K562 (cell line): ENCODE measurements around the gene CMTM4. TPM values are rescaled to one million over a fixed set of nuclear protein-coding genes. Genes with fewer than 3 reads are reported as not detected.

Experiments used
- ATF1 ChIP-seq, 2 experiments: fragments of 450-650 bp in 1 of 2; IDR thresholded peaks; 2 replicates each; pipeline ENCODE4 v1.6.1; 2016; ENCODE audit warnings: missing compliant biosample characterization in 1 of 2, missing genetic modification characterization in 1 of 2
- CHD2 ChIP-seq: IDR thresholded peaks from 2 replicates; pipeline ENCODE4 v1.6.1; 2011; ENCODE audit warnings: low read depth, low read length
- CHD4 ChIP-seq: fragments of 200-600 bp; sonication (generic); IDR thresholded peaks from 3 replicates; pipeline ENCODE4 v1.6.1; 2012; ENCODE audit warnings: low read depth, mild to moderate bottlenecking, mixed read lengths, low read length, inconsistent platforms; ENCODE audit not compliant: insufficient read depth, insufficient replicate concordance, poor library complexity, severe bottlenecking
- CREB5 ChIP-seq: fragments of 250-450 bp; sonication (Bioruptor Pico); IDR thresholded peaks from 2 replicates; pipeline ENCODE4 v1.5.0; 2020; ENCODE audit warnings: mild to moderate bottlenecking
- FOSL1 ChIP-seq: fragments of 200-800 bp; sonication (Bioruptor generic); conservative IDR thresholded peaks from 2 replicates; pipeline ENCODE4 v1.6.1; 2016; ENCODE audit warnings: missing genetic modification characterization, missing compliant biosample characterization
- FOXP4 ChIP-seq: sonication (generic); formaldehyde crosslinking; IDR thresholded peaks from 2 replicates; pipeline ENCODE4 v1.8.0; 2022; ENCODE audit warnings: mild to moderate bottlenecking, missing genetic modification reagents, borderline replicate concordance
- KLF13 ChIP-seq: fragments of 450-650 bp; IDR thresholded peaks from 2 replicates; pipeline ENCODE4 v1.6.1; 2016; ENCODE audit warnings: missing genetic modification characterization, low read depth, mild to moderate bottlenecking, missing compliant biosample characterization, moderate library complexity, borderline replicate concordance
- MITF ChIP-seq: IDR thresholded peaks from 2 replicates; pipeline ENCODE4 v1.6.1; 2014; ENCODE audit warnings: antibody characterized with exemption
- NCOA2 ChIP-seq, 2 experiments: fragments of 450-650 bp; IDR thresholded peaks; 2 replicates each; pipeline ENCODE4 v1.6.1; 2018; ENCODE audit warnings: mild to moderate bottlenecking in 2 of 2, moderate library complexity in 1 of 2; ENCODE audit not compliant: partially characterized antibody in 2 of 2
- NELFE ChIP-seq: IDR thresholded peaks from 2 replicates; pipeline ENCODE4 v1.6.1; 2011; ENCODE audit warnings: mild to moderate bottlenecking; ENCODE audit not compliant: insufficient read depth, insufficient read length
- PML ChIP-seq: IDR thresholded peaks from 2 replicates; pipeline ENCODE4 v1.6.1; 2012; ENCODE audit warnings: low read length, inconsistent platforms
- PTRF ChIP-seq: fragments of 450-650 bp; IDR thresholded peaks from 2 replicates; pipeline ENCODE4 v1.6.1; 2016; ENCODE audit warnings: mild to moderate bottlenecking, missing genetic modification characterization, missing compliant biosample characterization
- RBM15 ChIP-seq: fragments of 200-400 bp; formaldehyde crosslinking; IDR thresholded peaks from 2 replicates; pipeline ENCODE4 v1.6.1; 2018; ENCODE audit warnings: mild to moderate bottlenecking, low read length, moderate library complexity; ENCODE audit not compliant: insufficient read depth
- TAF9B ChIP-seq: fragments of 450-650 bp; IDR thresholded peaks from 2 replicates; pipeline ENCODE4 v1.6.1; 2018; ENCODE audit warnings: mild to moderate bottlenecking; ENCODE audit not compliant: partially characterized antibody
- ZBTB49 ChIP-seq: sonication (generic); formaldehyde crosslinking; IDR thresholded peaks from 2 replicates; pipeline ENCODE4 v1.8.0; 2022; ENCODE audit warnings: missing genetic modification reagents, mild to moderate bottlenecking, borderline replicate concordance
- ZNF134 ChIP-seq: fragments of 250-450 bp; sonication (Bioruptor Pico); conservative IDR thresholded peaks from 2 replicates; pipeline ENCODE4 v1.4.0; 2020
- ZNF232 ChIP-seq: sonication (generic); formaldehyde crosslinking; IDR thresholded peaks from 2 replicates; pipeline ENCODE4 v1.8.0; 2022; ENCODE audit warnings: mild to moderate bottlenecking, missing genetic modification reagents
- ZNF282 ChIP-seq: sonication (generic); formaldehyde crosslinking; IDR thresholded peaks from 2 replicates; pipeline ENCODE4 v1.8.1; 2023; ENCODE audit warnings: missing genetic modification reagents
- ZNF431 ChIP-seq: sonication (generic); formaldehyde crosslinking; IDR thresholded peaks from 2 replicates; pipeline ENCODE4 v1.8.0; 2022; ENCODE audit warnings: mild to moderate bottlenecking, missing genetic modification reagents
- ZNF584 ChIP-seq: fragments of 200-800 bp; sonication (Bioruptor generic); IDR thresholded peaks from 2 replicates; pipeline ENCODE4 v1.6.1; 2016; ENCODE audit warnings: low read depth, mild to moderate bottlenecking, missing genetic modification characterization, missing compliant biosample characterization
- polyA plus RNA-seq, 8 experiments: library from polyadenylated mRNA; depleted of rRNA in 4 of 8; stranded (reverse) in 5 of 8; unstranded in 3 of 8; fragments of >200 nt; fragmentation: Nextera tagmentation in 2 of 8; fragmentation: Illumina TruSeq in 1 of 8; extraction: Ambion mirVana in 2 of 8; extraction: Trizol in 1 of 8; gene quantifications; 2 replicates each; pipeline versions ENCODE4 v1.2.1 to v1.2.3, GENCODE V29; 2011 to 2014; ENCODE audit warnings: inconsistent platforms in 1 of 8, missing spikeins in 1 of 8
- total RNA-seq, 7 experiments: library from RNA; depleted of rRNA in 6 of 7; stranded (reverse); fragments of >200 nt in 6 of 7; fragmentation: Illumina TruSeq in 2 of 7; extraction: Trizol in 2 of 7; gene quantifications; 2 replicates each; pipeline versions ENCODE4 v1.2.1 to v1.2.3, GENCODE V29; 2011 to 2021; ENCODE audit warnings: low replicate concordance in 1 of 7

The CMTM4 gene
- total and polyA plus RNA-seq, 9 of the 15 experiments (the other 6 are each of a cell fraction or from before 2014, with no cell fraction given) = 2.0 to 21.3 (median 12.5) TPM

GRCh38 chr16:66660422-66661209 is 35.9 kb downstream of the CMTM4 start (continued):
- TF ChIP-seq FOXP4 (CRISPR knock-in tag) = no peak
- TF ChIP-seq ZBTB49 (CRISPR knock-in tag) = no peak
- TF ChIP-seq ATF1 (CRISPR knock-in tag; IDR thresholded peaks at IDR 0.05) = no peak
- TF ChIP-seq ATF1 (tag; IDR thresholded peaks at IDR 0.05) = peak; percentile 67
- no peak for TF ChIP-seq ZNF282
- TF ChIP-seq NCOA2 (IDR thresholded peaks at IDR 0.05; ENCODE audit: partially characterized antibody in 2 of 2) = no peak
- TF ChIP-seq ZNF584 (CRISPR knock-in tag) = no peak
- TF ChIP-seq PML = peak; percentile 51
- TF ChIP-seq ZNF134 = no peak
- TF ChIP-seq ZNF431 (CRISPR knock-in tag) = no peak
- no peak for TF ChIP-seq CREB5 (CRISPR knock-in tag)
- no peak for TF ChIP-seq MITF
- no peak for TF ChIP-seq RBM15
- no peak for TF ChIP-seq CHD4
- no peak for TF ChIP-seq NELFE
- no peak for TF ChIP-seq KLF13 (tag)
- no peak for TF ChIP-seq CHD2
- TF ChIP-seq FOSL1 (tag) = peak; percentile 12; the same call in 1 of the 2 replicates
- TF ChIP-seq PTRF (tag) = no peak
- TF ChIP-seq TAF9B = peak; percentile 44
- no peak for TF ChIP-seq ZNF232
